ENCODE results near the gene ADAMTS17. TPM values are rescaled to one million over a fixed set of nuclear protein-coding genes. Genes with fewer than 3 reads are reported as not detected.

The ADAMTS17 gene
- total RNA-seq, 1 donor from 2014 or later, result 4.8 TPM

- Mint-ChIP-seq H3K4me1 (ENCODE audit: unreplicated experiment) (no peaks in the 10 kb centered on the region), H3K9me3 (ENCODE audit: unreplicated experiment) (no peaks in the 10 kb centered on the region), H3K27me3 (ENCODE audit: unreplicated experiment) (peaks cover 1% of the 10 kb centered on the region), H3K36me3 (ENCODE audit: low read depth, unreplicated experiment) (no peaks in the 10 kb centered on the region), H3K4me3 (ENCODE audit: unreplicated experiment) (peak overlapping the region; percentile 90), H3K27ac (ENCODE audit: unreplicated experiment) (peak overlapping the region; percentile 31)
- no peak for TF ChIP-seq CTCF (IDR thresholded peaks at IDR 0.05; ENCODE audit: unreplicated experiment)
- DNase-seq (ENCODE audit: low spot score), result no peak
These were observed 8.9 kb upstream of the ADAMTS17 start for GRCh38 chr15:100350434-100351226.

DNA sequence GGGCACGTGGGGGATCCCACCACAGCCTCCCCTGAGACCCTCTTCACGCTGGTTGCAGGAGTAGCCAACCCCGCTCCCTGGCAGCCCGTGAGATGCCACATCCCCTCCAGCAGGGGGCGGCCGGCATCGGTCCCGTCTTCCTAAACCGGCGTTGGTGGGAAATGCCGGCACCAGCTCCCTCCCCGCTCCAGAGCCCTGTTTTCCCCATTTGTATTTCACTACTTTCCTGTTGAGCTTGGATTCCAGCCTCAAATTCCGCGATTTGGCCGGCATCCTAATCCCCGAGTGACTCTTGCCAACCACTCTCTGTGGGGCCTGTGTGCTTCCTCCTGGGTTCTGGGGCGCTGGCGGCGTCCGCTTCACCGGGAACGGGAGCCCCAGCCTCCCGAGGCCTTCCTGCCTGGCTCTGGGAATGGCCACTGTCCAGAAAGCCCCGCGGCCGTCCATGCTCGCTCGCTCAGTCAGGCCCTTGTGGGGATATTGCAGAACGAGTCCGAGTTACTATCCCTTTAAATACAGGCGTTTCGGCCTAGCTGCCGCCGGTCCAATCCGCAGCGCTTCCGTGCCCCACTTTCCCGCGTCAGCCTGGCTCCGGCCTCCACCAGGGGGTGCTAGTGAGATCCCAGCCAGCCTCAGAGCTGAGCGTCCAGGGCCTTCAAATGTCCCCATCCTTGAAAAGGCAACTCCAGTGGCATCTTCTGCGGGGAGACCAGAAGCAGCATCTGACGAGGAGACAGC, 8.1 kb upstream of the ADAMTS17 start:
- H3K27me3 Mint-ChIP-seq (ENCODE audit: unreplicated experiment), result peaks cover 1% of the 10 kb centered on the region
- peak overlapping the region; percentile 77 for H3K27ac Mint-ChIP-seq (ENCODE audit: unreplicated experiment)
- peak overlapping the region; percentile 90 for H3K4me3 Mint-ChIP-seq (ENCODE audit: unreplicated experiment)
- TF ChIP-seq CTCF (IDR thresholded peaks at IDR 0.05; ENCODE audit: unreplicated experiment), result peak; percentile 87
- H3K4me1 Mint-ChIP-seq (ENCODE audit: unreplicated experiment), result no peaks in the 10 kb centered on the region
- DNase-seq (ENCODE audit: low spot score), result peak; percentile 96
- H3K9me3 Mint-ChIP-seq (ENCODE audit: unreplicated experiment), result no peaks in the 10 kb centered on the region
- no peaks in the 10 kb centered on the region for H3K36me3 Mint-ChIP-seq (ENCODE audit: low read depth, unreplicated experiment)

- no peaks in the 10 kb centered on the region for H3K4me1 Mint-ChIP-seq (ENCODE audit: unreplicated experiment)
- no peak overlapping the region for H3K27ac Mint-ChIP-seq (ENCODE audit: unreplicated experiment)
- no peaks in the 10 kb centered on the region for H3K9me3 Mint-ChIP-seq (ENCODE audit: unreplicated experiment)
- no peaks in the 10 kb centered on the region for H3K36me3 Mint-ChIP-seq (ENCODE audit: low read depth, unreplicated experiment)
- no peak overlapping the region for H3K4me3 Mint-ChIP-seq (ENCODE audit: unreplicated experiment)
- TF ChIP-seq CTCF (IDR thresholded peaks at IDR 0.05; ENCODE audit: unreplicated experiment), result no peak
- no peak for DNase-seq (ENCODE audit: low spot score)
- peaks cover 2% of the 10 kb centered on the region for H3K27me3 Mint-ChIP-seq (ENCODE audit: unreplicated experiment)
These were observed 7.5 kb upstream of the ADAMTS17 start for GRCh38 chr15:100349321-100349695.

- DNase-seq (ENCODE audit: low spot score), result no peak
- Mint-ChIP-seq H3K4me3 (ENCODE audit: unreplicated experiment) (no peak overlapping the region), H3K36me3 (ENCODE audit: low read depth, unreplicated experiment) (no peaks in the 10 kb centered on the region), H3K4me1 (ENCODE audit: unreplicated experiment) (no peaks in the 10 kb centered on the region), H3K27me3 (ENCODE audit: unreplicated experiment) (peaks cover 2% of the 10 kb centered on the region), H3K9me3 (ENCODE audit: unreplicated experiment) (no peaks in the 10 kb centered on the region), H3K27ac (ENCODE audit: unreplicated experiment) (no peak overlapping the region)
- TF ChIP-seq CTCF (IDR thresholded peaks at IDR 0.05; ENCODE audit: unreplicated experiment), result no peak
These were observed 6.8 kb upstream of the ADAMTS17 start for GRCh38 chr15:100348578-100348977.
